GM18511 (cell line): ENCODE measurements around the gene HDAC7.

ENCODE experiments used
- ATAC-seq: cut with Tn5 transposase; IDR thresholded peaks from one replicate; pipeline ENCODE4 v1.9.1; 2021; ENCODE audit warnings: mild to moderate bottlenecking, moderate library complexity; ENCODE audit not compliant: unreplicated experiment

Gene HDAC7

GRCh38 chr12:47750916-47751470, 68.7 kb downstream of the HDAC7 start:
- no peak for ATAC-seq

- no peak for ATAC-seq
Observed at GRCh38 chr12:47750229-47750798, 69.4 kb downstream of the HDAC7 start.

DNA sequence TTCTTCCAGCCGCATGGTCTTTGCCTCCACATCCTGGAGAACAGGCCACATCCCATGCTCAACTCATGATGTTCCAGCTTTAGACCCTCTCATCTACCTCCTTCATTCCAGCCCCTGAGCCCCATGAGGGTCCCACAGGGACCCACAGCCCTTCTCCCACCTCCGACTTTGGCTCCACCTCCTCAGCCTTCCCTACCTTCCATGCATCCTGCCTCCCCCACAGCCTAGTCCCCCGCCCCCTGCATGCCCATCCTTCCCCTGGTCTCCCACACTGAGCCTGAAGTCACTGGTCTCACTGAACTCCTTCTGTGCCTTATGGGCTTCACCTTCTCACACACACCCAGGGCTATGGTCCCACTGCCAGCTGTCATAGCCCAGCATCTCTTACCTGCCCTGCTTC, 70.8 kb downstream of the HDAC7 start:
- ATAC-seq = no peak

DNA sequence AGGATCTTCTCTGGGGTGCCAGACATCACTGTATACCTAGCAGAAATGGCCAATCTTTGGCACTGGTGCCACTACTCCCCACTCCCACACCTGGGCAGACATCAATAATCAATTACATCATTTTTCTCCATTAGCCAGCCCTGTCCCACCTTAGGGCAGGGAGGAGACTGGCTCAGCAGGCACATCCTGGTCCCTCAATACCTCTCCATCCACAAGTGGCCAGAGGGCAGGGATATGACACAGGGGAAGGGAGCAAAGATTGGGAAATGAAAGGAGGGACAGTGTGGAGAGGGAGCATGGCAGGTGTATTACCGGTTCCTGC, 71.2 kb downstream of the HDAC7 start:
- ATAC-seq = no peak

DNA sequence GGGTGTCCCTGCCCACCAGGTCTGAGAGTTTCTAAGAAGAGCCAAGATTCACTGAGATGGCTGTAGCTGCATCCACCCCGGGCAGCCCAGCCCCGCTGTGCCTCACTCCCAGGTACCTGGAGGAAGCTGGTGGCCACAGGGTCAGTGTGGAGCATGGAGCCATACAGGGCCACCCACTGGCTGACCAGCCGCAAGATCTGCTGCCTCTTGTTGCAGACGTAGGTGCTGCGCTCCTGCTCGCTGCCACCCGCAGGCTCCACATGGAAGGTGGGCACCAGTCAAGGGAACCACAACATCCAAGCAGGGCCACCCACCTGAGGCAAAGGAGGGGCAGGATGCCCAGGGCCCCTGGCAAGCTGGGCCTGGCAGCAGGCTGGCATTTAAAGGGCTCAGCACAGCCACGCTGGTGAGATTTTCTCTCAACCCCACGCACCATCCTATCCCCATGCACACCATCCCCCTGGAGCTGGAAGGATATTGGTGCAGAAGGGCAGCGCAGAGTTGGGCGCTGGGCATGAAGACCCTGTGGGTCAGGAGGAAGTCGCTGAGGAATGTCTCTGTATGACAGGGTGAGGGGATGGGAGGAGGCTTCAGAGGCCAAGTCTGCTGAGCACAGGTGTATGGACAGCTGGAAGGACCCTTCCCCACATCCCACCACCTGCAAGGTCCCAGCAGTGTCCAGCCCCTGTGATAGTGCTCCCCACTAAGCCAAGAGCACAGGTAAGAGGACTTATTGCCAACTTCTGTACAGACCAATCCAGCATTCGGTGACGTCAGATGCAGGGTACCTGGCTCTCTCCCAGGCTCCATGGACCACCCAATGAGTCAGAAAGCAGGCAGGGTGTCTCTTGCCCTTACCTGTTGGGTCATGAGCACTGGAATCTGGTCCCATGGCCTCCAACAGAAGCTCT, 71.9 kb downstream of the HDAC7 start:
- ATAC-seq = no peak

- peak; percentile 65 for ATAC-seq
Observed at GRCh38 chr12:47747126-47747525, 72.6 kb downstream of the HDAC7 start.

GRCh38 chr12:47746523-47746922, 73.2 kb downstream of the HDAC7 start:
- no peak for ATAC-seq

- no peak for ATAC-seq
Observed at GRCh38 chr12:47746073-47746472, 73.6 kb downstream of the HDAC7 start.

DNA sequence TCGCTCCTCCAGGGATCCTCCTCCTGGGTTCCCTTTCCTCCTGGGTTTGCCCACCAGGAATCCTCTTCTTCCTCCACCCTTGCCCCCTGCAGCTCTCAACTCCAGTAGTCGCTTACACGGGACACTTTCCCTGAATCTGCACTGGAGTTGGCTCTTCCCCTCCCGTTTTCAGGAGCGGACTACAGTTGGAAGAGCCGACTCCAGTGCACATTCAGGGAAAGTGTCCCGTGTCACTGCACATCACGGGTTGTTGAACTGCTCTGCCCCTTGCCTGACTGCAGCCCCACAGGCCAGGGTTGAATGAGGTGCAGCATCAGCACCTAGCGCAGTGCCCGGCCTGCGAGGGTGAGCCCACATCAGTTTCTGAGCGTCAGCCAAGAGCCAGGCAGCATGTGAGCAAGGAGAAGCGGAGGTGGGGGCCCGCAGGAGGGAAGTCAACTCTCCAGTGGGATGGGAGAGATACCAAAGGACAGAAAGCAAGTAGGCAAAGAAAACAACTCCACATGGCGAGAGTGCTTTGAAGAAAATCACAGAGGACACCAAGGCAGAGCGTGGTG, 74.1 kb downstream of the HDAC7 start:
- no peak for ATAC-seq

- ATAC-seq = no peak
Observed at GRCh38 chr12:47744778-47745436, 74.8 kb downstream of the HDAC7 start.

GRCh38 chr12:47744005-47744651, 75.6 kb downstream of the HDAC7 start:
- ATAC-seq = no peak

GRCh38 chr12:47743311-47743860, 76.3 kb downstream of the HDAC7 start:
- no peak for ATAC-seq

DNA sequence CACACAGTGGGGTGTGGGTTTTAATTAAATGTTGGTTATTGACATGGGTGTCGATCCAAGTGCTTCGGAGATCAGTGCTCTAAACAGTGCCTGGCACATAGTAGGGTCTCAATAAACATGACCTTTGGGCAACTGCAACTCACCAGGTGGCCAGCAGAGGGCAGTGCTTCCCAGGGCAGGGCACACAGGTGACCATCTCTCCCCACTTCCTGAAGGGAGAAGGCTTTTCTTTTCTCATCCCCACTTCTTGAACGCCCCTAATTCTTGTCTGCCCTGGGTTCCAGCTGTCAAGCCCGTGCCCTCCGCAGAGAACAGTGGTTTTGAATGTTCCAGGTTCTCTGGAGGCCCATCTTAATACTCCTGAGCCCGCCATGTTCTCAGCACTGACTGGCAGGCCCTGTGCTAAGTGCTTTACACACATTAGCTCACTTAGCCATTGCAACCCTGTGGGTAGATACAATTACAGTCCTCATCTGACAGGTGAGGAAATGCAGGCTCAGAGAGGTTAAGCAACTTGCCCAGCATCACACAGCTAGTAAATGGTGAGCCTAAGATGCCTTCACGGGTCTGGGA, 77.4 kb downstream of the HDAC7 start:
- ATAC-seq = no peak

DNA sequence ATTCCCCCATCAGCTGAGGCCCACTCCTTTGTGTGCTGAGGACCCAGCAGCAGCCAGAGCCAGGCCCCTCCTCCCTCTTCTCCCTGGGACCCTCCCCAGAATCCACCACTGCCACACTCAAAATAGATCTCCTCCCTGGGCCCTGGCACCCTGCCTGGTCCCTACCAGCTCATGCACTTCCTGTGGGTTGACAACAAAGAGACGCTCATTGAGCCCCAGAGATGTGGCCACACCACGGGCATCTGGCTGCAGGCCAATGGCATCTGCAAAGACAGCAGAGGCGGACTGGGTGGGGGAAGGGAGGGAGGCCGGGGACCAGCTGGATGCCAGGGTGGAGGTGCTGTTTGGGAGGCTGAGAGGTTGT, 78.4 kb downstream of the HDAC7 start:
- ATAC-seq = peak; percentile 35

DNA sequence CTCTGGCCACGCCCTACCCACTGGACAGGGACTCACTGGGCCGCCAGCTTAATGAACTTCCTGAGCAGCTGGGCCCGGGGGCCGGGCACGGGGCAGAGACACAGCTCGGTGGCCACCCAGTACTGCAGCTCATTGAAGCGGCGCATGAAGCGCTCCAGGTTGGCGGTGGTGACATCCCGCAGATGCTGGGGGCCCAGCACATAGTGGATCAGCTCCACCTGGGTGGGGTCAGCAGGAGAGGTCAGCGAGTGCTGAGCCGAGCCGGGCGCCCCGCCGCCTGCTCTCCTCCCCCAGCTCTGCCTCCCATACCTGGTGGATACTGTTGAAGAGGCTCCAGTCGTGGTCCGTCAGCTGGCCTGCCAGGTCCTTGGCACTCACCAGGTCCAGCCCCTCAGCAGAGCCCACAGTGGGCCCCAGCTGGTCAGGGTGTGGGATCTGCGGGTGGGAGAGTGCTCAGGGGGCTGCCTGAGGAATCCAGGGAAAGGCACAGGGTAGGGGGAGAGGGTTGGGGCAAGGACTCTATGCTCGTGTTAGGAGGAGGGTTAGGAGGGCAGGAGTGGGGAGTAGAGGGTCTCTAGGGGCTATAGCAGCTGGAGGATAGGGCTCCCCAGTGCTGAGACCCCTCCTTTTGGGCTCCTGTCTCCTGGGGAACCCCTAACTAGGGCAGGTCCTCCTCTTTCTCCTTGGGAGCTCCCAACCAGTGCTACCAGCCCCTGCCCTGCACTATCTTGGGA, 78.9 kb downstream of the HDAC7 start:
- ATAC-seq = peak; percentile 56

DNA sequence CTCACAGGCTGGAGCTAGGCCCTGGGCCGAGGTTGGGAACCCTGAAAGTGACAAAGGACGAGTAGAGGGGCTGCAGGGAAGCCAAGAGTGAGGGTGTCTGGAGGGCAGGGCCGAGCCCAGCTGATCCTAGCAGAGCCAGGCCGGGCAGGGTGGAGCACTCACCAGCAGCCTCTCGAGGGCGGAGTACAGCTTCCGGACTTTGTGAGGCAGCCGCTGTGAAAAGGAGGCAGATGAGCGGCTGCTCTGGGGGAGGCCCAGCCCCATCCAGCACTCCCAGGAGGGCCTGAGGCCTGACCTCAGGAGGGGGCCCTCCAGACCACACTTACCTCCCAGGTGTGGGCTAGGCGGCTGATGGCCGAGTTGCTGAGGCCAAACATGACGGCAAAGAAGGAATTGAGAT, 79.7 kb downstream of the HDAC7 start:
- peak; percentile 74 for ATAC-seq

GRCh38 chr12:47739297-47739696, 80.4 kb downstream of the HDAC7 start:
- no peak for ATAC-seq

- no peak for ATAC-seq
Observed at GRCh38 chr12:47737936-47738594, 81.6 kb downstream of the HDAC7 start.
